ENCODE data around the gene MYO16.
A peak's percentile ranks its signal among the peaks of the same experiment; 100 is the strongest.

Gene MYO16

DNA sequence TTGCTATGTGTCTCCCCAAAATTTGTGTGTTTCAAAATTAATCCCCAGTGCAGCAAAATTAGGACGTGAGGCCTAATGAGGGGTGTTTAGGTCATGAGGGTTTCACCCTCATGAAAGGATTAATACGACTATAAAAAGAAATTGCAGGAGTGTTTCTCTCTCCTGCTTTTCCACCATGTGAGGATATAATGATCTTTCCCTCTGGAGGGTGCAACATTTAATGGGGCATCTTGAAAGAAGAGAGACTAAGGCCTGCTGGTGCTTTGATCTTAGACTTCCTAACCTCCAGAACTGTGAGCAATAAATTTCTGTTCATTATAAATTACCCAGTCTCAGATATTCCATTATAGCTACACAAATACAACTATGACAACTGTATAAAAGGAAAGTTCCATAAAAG, 183.2 kb downstream of the MYO16 start:
- DNase-seq, result no peak

- no peak for DNase-seq
These were observed 184.3 kb downstream of the MYO16 start for GRCh38 chr13:108813587-108814170.

- no peak for DNase-seq
These were observed 187.0 kb downstream of the MYO16 start for GRCh38 chr13:108816375-108816774.

DNA sequence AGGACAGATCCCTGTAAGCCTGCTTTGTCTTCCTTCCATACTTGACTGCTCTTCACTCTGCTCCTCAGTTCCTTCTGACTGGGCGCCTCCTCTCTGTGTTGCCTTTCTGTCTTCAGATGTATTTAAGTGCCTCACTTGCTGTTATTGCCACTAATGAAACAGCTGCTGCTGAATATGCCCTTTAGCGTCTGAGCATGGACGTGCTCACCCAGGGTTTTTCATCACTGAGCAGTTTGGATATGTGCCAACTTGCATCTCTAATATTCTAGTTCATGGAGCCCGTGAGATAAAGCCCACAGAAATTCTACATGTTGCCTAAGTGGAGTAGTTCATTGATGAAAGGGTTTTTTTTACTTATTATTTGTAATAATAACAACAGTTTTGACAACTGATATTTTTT, 198.2 kb downstream of the MYO16 start:
- peak; percentile 41 for DNase-seq

DNA sequence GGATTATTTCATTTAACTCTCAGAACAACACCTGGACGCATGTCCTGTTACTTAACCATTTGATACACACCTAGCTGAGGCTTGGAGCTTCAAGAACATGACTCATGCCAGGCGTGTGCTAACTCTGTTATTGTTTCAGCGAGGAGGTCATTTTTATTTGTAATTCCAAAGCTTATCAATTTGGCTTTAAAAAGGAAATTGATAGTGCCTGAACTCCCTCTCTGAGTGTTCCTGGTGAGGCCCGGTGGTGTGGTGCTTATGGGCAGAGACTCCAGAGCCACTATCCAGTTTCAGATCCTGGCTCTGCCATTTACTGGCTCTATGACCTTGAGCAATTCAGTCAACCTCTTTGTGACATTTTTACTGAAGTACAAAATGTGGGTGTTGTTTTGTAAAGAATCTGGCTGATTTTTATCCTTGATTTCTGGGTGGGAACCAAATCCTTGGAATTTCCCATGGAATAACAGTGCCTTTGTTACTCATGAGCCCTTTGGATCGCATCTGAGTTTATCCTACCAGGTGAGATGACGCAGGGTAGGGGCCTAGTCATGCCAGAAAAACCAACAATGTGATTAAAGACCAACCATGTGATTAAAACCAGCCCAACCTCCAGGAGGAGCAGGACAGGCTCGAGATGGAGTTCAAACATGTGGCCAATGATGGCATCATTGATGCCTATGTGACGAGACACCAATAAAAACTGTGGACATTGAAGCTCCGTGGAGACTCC, 198.8 kb downstream of the MYO16 start:
- DNase-seq, result no peak

DNA sequence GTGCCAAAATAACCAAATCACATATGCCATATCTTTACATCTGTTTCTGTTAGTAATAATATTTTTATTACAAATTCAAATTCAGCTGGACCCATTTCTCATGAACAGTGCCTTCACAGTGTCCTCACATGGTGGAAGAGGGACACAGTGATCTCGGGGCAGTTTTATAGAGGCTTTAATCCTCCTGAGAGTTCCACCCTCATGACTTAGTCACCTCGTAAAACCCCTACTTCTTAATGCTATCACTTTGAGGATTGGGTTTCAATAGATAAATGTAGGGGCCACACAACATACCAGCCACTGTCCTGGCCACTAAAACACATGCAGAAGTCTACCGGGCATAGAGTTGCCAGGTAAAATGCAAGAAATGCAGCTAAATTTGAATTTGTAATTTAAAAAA, 201.5 kb downstream of the MYO16 start:
- no peak for DNase-seq

DNA sequence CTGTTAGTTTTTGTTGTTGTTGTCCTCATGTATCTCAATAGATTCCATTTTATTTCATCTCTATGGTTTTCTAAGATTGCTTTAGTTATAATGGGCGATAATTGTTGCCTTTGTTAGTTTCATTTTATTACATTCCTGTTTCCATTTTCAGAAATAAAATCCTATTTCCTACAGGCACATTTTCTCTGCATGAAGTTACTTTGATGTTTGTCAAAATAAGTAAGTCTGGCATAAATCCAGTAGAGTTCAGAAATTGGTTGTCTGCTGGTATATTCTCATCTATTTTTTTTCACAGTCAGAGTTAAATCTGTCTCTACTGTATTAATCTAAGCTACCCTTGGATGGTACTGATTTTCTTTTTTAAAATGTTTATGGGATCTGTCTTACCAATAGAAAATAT, 204.1 kb downstream of the MYO16 start:
- DNase-seq, result no peak

GRCh38 chr13:108834193-108834592, 204.8 kb downstream of the MYO16 start:
- DNase-seq, result no peak

GRCh38 chr13:108835083-108835482, 205.7 kb downstream of the MYO16 start:
- DNase-seq, result no peak

GRCh38 chr13:108850691-108851090, 221.3 kb downstream of the MYO16 start:
- no peak for DNase-seq

- no peak for DNase-seq
These were observed 222.2 kb downstream of the MYO16 start for GRCh38 chr13:108851660-108852059.

DNA sequence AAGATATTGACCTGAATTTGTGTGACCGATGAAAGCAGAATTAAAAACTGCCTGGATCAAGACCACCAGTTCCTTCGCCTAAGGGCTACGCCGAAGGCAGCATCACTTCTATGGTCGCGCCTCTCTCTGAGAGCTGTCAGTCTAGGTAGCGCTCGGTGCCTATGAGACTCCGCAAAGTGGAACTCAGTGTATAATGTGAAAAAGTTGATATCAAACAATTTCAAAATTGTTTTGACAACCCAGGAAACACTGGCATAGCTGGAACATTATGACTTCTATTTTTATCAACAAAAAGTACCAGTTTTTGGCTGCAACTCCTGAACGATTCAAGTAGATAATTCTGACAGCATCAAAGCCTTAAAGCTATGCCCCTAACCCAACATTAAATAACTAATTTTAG, 223.6 kb downstream of the MYO16 start:
- DNase-seq, result no peak

DNA sequence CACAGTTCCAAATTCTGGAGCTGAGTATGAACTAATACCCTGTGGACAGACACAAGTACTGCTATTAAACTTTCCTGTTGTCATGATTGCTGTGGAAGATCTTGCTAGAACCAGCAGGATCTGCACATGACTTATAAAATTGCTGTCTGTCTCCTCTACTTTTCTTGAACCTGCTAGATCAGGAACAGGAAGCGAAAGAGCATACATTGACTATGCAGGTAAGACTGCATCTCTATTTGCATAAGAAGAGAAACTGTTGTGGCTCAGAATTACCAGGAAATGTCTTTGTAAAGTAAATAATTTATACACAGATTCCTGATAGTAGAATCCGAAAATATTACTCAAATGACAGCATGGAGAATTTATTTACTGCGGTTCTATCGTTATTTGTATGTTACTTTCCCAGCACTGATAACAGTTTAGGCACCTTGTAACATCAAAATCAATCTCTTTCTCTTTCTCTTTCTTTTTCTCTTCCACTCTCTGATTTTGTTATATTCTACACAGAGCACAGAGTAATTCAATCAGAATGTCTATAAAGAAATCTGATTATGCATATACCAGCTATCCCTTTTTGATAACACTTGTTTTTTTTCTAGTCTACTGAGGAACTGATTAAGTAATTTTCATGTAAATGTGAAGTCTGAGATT, 226.5 kb downstream of the MYO16 start:
- no peak for DNase-seq

GRCh38 chr13:108858676-108859075, 229.3 kb downstream of the MYO16 start:
- DNase-seq, result no peak

GRCh38 chr13:108859197-108860012, 230.0 kb downstream of the MYO16 start:
- no peak for DNase-seq

GRCh38 chr13:108860418-108860817, 231.0 kb downstream of the MYO16 start:
- DNase-seq, result no peak

DNA sequence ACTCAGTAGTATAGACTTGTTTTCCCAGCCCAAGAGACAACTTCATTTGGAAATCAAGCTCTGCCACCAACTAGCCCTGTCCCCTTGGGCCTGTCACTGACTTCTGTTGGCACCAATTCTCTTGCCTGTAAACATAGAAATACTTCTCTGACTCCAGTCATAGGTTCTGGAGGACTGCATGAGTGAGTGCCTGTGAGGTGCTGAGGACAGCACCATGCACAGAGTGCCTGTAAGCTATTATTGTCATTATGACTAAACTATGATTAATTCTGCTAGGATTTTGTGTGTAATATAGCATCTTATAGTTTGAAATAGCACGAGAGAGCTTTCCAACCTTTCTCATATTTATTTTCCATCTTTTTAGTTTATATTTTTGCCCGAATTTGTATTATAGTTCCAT, 247.9 kb downstream of the MYO16 start:
- DNase-seq, result no peak

DNA sequence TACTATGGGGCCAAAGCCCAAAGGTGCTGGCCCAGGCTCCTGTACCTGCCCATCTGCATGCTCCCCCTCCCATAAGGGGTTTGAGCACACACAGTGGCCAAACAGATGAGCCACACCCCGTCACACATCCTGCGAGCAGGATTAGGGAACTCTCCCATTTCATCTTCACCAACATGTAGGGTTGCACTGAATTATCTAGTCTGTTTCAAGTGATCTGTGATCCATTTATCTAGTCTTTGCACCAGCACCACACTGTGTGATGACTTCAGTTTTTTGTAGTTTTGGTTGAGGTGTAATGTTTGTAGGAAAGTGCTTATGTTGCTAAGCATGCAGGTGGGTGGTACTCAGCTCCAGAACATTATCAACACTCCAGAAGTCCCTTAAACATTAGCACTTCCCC, 249.3 kb downstream of the MYO16 start:
- DNase-seq, result no peak

- no peak for DNase-seq
These were observed 260.0 kb downstream of the MYO16 start for GRCh38 chr13:108889324-108889984.

GRCh38 chr13:108895220-108895704, 265.9 kb downstream of the MYO16 start:
- DNase-seq, result peak; percentile 83

- peak; percentile 42 for DNase-seq
These were observed 268.5 kb downstream of the MYO16 start for GRCh38 chr13:108897955-108898354.

DNA sequence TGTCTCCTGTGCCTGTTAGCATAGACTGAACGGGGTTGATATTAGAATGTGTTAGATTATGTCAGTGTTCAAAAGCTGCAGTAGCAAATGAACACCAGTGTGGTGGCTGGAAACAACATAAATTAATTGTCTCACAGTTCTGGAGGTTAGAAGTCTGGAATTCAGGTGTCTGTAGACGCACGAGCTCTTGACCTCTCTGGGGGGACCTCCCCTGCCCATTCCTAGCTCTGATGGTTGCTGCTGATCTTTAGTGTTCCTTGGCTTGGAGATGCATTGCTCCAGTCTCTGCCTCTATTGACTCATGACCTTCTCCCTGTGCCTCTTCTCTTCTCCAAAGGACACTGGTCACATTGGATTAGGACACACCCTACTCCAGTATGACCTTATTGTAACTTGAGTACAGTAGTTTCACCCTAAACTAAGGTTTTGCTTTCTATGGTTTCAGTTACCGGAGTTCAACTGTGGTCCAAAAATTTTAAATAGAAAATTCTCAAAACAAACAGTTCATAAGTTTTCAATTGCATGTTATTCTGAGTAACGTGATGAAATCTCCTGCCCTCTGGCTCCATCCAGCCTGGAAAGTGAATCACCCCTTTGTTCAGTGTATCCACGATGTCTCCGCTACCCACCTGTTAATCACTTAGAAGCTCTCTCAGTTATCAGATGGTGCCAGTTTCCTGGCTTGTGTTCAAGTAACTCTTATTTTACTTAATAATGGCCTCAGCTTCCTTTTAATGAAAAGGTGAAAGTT, 273.2 kb downstream of the MYO16 start:
- DNase-seq, result no peak

Data from NCI-H774 (cell line).